Measurements from ENCODE around the gene ITIH2.
"Not testable (repeated sequence)": the region's sequence is repeated elsewhere in the genome, so short reads cannot be mapped to it uniquely, and the experiment has no call there.

ITIH2 gene

DNA sequence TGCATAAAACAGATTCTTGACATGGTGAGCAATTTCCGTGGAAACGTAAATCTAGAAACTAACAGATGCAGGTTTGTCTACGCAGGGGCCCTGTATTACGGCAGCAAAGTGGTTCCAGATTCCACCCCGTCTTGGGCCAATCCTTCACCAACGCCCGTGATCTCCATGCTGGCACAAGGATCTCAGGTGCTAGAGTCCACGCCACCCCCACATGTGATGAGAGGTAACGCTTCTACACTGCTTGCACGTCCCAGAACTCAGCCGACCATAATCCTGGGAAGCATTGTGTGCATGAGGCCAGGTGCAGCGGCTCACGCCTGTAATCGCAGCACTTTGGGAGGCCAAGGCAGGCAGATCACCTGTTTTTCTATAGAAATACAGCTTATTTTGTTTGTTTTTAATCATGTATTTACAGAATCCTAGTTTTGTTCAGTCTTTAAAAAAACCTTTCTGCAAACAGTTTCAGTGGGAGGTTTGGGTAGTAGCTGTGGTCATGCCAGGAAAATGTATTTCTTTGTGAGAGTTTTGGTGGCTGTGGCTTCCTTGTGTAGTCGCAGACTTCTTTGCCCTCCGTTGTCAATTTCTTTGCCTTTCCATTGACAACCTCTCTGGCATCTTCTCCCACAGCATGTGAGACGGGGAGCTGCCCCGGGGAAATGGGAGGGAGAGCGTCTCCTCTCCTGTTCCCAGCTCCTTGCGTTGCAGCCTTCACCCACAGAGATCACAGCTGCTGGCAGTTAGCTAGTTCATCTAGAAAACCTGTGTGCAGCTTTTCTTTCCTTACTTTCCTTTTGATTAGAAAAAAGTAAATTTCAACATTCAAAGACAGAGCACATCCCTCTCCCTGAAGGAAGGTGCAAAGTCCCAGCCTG, 35.7 kb downstream of the ITIH2 start:
- DNase-seq: no peak

DNA sequence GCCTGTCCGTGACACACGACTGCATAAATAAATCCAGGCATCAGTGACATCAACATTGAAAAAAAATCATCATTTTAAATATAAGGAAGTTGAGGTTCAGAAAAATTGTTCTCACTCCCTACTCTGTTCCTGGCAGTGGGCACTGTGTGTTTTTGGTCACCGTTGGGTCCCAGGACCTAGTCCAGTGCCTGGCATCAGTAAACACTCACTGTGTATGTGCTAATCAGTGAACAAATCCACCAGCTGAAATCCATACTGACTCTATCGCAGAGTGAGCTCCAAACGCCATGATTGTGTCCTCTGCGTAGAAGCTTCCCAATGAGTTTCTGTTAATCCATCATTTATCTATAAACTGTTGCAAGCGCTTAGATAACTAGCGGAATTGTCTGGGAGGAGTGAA, 41.2 kb downstream of the ITIH2 start:
- no peak for DNase-seq

DNA sequence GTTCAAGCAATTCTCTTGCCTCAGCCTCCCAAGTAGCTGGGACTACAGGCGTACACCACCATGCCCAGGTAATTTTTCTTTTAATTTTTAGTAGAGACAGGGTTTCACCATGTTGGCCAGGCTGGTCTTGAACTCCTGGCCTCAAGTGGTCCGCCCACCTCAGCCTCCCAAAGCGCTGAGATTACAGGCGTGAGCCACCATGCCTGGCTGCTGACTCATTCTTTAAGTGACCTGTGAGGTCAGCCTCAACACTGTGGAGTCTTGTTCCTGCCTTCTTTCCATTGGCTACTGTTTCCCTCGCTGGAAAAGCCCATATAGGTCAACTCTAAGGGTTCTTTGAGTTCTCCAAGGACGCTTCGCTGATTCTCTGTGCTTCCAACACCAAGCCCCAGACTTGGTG, 45.5 kb downstream of the ITIH2 start:
- not testable (repeated sequence) for DNase-seq

DNA sequence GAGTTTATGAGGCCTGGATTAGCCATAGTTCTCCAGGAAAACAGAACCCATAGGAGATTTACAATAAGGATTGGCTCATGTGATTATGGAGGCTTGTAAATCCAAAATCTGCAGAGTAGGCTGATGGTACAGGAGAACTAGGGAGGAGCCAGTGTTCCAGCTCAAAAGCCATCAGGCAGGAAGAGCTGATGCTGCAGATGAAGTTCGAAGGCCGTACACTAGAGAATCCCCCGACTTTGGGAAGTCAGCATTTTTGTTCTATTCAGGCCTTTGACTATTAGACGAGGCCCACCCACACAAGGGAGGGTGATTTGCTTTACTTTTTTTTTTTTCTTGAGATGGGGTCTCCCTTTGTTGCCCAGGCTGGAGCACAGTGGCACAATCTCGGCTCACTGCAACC, 47.1 kb downstream of the ITIH2 start:
- no peak for DNase-seq

DNA sequence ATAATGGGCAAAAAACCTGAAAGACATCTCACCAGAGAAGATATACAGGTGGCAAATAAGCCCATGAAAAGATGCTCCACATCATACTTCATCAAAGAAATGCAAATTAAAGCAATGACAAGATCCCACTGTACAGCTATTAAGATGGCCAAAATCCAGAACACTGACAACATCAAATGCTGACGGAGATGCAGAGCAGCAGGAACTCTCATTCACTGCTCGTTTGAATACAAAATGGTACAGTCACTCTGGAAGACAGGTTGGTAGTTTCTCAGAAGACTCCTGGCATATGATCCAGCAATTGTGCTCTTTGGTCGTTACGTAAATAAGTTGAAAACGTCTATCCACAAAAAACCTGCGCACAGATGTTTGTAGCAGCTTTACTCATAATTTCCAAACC, 49.1 kb downstream of the ITIH2 start:
- DNase-seq: no peak

DNA sequence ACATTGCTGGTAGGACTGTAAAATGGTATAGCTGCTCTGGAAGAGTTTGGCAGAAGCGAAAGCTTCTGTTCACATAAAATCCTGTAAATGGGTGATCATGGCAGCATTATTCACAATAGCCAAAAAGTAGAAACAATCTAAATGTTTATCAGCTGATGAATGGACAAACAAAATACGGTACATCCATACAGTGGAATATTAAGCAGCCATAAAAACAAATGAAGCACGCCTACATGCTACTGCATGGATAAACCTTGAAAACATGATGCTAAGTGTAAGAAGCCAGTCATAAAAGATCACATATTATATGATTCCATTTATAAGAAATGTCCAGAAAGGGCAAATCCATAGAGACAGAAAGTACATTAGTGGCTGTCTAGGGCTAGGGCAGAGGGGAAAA, 52.0 kb downstream of the ITIH2 start:
- no peak for DNase-seq

DNA sequence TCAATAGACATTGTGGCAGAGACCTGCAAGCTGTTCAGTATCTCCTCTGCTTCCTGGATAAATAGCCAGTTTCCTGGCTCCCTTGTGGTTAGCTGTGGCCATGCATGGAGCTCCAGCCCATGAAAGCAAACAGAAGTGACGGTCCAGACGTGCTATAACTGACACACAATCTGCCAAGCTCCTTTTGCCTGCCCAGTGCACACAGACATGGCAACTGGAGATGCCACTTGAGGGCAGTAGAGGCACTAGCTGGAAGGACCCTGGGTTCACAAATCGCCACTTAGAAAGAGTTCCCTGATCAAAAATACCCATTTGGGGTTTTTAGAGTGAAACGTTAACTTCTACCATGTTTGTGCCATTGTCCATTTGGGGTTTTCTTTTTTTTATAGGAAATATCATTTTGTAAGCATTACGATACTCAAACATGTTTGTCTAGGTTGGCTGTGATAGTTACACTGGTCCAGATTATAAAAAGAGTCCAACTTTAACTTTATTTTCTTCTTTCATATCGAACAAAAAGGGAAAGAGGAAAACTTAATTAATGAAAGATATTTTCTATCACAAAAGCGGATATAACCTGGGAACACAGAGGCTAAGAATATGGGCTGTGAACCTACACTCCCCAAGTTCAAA, 53.4 kb downstream of the ITIH2 start:
- DNase-seq: peak in 3 of 51 donors; percentile 1 to 2 (median 2)

DNA sequence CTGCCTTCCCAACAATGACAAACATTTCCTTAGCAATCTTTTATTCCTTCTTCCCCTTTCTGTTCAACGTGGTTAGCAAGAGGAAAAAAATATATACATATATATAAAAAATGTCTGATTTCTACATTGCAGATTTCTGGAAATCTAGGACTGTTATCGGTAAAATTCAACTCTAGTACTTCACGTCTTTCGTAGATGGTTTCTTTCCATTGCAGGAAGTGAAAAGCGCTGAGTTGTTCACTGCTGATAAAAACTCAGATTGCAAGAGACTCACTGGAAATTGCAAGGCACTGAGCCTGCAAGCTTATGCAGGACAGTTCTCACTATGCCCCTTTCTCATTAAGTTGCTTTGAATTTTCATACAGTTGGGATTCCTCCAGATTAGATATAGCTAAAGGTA, 60.8 kb downstream of the ITIH2 start:
- no peak for DNase-seq

DNA sequence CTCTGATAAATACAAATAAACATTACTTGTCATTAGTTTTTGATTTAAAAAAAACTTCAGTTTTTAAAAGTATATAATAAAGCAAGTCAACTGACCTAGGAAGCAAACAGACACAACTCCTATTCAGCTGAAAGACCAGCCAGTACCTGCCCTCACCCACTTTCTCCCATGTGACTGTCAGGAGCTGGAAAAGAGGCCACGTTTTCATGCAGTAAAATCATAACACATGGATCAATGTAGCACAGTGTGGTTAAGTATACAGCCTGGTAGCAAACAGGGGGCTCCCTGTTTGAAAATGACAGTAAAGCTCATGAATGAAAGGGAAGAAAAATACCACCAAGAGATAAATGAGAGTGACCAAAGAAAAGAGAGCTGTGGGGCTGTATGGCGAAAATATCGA, 63.1 kb downstream of the ITIH2 start:
- DNase-seq: no peak

DNA sequence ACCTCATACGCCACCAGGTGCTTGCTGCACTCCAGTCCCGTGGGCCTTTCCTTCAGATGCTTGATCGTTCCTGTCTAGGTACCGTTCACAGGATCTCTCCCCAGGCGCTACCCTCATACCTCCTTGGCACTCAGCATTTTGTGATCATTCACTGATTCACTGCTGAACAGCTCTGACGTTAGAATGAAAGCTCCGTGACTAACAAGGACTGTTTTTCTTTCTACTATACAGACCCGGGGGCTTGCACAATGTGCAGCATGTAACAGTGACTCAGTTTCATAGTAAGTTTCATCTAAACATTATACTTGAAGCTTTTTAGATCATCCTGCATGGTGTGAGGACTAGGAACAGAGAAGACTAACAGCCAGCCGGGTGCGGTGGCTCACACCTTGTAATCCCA, 64.1 kb downstream of the ITIH2 start:
- DNase-seq: no peak

DNA sequence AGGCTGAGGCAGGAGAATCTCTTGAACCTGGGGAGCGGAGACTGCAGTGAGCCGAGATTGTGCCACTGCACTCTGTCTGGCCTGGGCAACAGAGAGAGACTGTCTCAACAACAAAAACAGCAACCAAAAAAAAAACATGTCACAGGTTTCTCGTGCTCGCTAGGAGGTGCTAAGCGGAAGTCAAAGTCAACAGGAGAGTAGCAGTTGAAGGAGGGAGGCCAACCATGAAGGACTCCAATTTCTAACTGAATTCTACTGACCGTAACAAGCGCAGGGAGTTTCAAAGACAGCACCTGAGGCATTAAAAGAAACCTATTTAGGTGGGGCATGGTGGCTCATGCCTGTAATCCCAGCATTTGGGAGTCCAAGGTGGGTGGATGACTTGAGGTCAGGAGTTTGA, 65.3 kb downstream of the ITIH2 start:
- DNase-seq: no peak

DNA sequence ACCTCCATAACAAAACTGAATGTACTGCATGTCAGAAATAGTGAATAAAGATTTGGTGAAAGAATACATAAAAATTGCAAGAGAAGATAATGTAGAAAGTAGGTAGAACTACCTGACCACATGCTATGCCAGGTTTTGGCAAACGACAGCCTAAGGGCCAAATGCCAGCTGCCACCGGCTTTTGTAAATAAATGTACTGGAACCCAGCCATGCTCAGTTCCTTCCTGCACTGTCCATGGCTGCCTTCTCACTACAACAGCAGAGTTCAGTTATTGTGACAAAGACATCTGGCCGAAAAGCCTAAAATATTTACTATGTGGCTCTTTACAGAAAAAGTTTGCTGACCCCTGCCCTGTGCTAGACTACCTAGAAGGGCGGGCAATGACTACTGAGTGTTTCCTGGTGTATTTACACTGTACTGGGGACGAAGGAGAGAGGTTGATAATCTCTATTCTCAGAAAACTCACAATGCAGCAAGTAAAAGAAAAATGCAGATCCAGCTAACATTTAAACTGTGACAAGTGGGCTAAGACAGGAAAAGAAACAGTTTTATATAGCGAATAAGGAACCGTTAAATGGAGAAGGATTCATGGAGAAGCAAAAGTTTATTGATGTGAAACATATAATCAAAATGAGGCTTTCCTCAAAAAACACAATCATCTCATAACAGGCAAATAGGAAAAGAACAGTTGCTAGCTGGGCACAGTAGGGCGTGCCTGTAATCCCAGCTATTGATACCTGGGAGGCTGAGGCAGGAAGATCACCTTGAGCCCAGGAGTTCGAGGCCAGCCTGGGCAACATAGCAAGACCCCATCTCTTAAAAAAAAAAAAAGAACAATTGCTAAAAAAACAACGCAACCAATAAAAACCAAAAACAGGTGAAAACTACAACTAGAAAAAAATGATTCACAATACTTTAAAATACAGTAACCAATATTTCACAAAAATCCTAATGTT, 71.0 kb downstream of the ITIH2 start:
- DNase-seq: no peak

DNA sequence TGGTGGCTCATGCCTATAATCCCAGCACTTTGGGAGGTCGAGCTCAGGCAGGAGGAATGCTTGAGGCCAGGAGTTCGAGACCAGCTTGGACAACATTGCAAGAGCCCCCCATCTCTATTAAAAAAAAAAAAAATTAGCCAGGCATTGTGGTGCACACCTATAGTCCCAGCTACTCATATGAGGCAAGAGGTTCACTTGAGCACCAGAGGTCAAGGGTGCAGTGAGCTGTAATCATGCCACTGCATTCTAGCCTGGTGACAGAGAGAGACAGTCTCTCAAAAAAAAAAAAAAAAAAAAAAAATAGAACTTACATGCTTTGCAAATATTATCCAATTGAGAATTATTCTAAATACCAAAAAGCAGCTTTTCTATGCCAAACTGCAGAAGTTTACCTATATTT, 73.7 kb downstream of the ITIH2 start:
- DNase-seq: no peak

DNA sequence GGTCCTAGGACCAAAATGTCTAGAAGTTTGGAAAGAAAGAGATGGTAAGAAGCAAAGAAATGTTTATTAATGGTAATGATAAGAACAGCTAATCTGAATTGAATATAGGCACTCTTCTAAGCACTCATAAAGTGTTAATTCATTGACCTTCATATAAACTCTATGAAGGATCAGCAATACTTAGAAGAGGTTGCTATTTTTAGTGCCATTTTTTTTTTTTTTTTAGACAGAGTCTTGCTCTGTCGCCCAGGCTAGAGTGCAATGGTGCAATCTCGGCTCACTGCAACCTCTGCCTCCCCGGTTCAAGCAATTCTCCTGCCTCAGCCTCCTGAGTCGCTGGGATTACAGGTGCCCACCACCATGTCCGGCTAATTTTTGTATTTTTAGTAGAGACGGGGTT, 79.1 kb downstream of the ITIH2 start:
- DNase-seq: not testable (repeated sequence)

DNA sequence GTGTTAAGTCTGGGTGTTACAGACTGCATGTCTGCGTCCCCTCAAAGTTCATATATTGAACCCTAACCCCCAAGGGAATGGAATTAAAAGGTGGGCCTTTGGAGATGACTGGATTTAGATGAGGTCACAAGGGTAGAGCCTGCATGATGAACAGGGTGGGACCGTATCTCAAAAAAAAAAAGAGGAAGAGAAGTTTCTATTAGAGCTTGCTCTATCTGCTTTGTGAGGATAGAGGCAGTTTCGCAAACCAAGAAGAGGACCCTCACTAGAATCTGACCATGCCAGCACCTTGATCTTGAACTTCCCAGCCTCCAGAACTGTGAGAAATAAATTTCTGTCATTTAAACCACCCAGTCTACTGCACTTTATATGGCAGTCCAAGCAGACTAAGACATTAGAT, 83.3 kb downstream of the ITIH2 start:
- no peak for DNase-seq

DNA sequence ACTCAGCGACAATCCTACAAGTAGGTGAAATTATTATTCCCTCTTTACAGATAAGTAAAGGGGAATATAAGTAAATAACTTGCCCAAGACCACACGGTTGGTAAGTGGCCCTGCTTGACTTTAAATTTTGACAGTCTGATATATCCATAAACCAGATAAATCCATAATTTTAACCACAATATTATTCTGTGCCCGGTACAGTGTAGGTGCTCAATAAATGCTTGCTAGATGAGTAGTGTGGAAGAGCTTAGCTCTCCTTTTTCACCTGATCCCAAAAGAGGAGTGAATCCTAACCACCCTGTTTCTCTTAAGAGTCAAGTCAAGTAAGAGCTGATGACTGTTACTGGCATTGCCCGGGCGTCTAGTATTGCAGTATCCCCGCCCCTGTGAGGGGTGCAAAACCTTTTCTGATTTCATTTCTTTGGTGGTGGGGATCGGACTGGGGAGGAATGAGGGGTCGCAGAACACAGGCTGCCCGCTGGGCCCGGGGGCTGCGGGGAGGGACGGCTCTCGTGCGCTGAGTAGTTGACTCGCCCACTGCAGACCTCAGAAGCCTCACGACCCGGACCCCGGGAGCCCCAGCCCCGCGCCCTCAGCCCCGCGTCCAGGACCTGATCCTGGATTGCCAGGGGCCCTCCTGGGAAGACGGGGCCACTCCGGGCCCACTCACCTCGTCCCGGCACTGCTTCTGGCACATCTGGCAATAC, 84.2 kb downstream of the ITIH2 start:
- peak in 2 of 51 donors; percentile 46 to 65 for DNase-seq

DNA sequence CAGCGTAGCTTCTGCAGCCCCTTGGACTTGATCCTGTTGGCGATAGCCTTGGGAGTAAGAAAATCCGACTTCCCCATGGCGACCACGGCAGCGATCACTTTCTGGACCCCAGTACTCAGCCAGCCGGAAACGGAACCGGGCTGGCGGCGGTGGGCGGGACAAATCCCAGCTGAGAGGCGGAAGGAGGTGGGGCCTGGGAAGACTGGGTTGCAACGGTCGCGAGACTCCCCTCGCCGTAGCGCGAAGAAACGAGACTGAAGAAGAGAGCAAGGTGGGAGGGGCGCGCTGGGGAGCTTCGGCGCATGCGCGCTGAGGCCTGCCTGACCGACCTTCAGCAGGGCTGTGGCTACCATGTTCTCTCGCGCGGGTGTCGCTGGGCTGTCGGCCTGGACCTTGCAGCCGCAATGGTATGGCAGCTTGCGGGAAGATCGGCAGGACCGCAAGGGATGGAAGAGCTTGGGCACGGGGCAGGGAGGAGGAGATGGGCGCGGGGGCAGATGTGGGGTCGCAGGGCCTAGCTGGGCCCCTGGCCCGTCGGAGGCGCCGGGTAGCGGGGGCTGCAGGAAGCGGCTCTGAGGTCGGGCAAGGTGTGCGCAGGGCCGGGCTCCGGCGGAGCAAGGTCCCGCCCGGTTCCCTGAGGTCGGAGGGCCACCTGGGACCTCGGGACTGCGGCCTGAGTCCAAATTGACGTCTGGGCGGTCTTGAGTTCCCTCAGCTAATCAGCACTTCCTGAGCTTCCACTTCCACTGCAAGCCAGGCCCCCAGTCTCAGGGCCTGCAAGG, 84.9 kb downstream of the ITIH2 start, which contains the start of the genes ATP5F1C and KIN:
Gene ATP5F1C, plus strand, starts transcription at position 321 of the 782 bp plus-strand sequence. Its CDS starts 31 bp downstream, at position 352.
Gene KIN, minus strand, starts transcription at position 137 of the 782 bp plus-strand sequence. Its CDS starts 60 bp downstream, at position 77.
- DNase-seq: peak; percentile 82 to 98 (median 95)

DNA sequence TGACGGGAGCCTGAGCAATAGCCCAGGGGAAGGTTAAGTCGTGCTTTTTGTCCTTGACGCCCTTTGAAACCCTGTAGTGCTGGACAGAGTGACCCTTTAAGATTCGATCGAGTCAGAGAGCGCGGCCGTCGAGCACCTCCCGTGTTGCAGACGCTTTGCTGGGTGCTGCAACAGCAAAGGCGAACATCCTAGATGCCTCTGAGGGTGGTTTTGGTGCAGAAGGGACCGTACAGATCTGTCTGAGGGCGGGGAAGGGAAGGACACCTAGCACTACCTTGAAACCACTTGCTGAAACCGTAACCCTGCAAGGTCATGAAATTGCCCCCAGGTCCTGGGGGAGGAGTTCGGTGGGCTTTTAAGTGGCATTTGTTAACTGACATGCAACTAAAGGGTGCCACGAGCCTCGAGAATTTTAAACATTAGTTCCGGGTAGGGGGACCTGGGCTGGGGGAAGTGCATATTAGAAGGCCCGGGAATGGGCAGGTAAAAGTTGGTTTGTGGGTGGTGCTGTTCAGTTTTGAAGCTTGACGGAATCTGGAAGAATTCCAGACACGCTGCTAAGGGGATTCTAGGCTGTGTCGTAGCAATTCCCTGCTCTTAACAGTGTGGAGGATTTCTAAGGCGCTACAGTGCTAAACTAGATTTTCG, 85.6 kb downstream of the ITIH2 start:
- DNase-seq: peak in 6 of 51 donors; percentile 18 to 47 (median 36)

DNA sequence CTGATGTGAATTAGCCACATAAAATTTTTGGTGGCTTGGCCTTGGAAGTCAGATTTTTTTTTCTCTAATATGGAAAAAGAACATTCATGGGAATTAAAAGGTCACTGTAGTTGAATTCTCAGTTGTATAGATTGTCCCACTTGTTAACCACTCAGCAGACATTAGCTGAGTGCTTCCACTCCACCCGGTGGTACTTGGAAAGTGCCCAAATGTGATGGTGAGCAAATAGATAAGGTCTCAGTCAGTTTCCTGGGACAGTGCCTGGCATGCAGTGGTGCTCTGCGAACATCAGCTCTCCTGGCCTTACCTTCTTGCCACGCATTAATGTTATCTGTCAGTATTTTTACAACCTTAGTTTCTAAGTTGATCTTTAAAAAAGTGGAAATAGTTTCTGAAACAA, 86.3 kb downstream of the ITIH2 start:
- DNase-seq: no peak

DNA sequence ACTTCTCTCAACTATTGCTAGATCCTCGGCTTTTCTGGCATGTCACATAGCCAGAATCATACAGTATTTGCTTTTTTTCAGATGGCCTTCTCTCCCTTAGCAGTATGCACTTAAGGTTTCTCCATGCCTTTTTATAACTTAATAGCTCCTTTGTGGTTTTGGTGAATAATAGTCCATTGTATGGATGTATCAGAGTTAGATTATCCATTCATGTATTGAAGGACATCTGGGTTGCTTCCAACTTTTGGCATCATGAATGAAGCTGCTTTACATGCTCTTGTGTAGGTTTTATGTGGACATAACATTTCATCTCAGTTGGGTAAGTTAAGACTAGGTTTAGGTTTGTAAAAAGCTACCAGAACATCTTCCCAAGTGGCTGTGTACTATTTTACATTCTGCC, 89.4 kb downstream of the ITIH2 start:
- DNase-seq: peak in 1 of 51 donors; percentile 4
